ENCODE data around the gene PIK3R4. TPM values are rescaled to one million over a fixed set of nuclear protein-coding genes. Genes with fewer than 3 reads are reported as not detected.

Gene PIK3R4
- total RNA-seq, 2 donors from 2014 or later = 18.2 to 21.7 TPM

GRCh38 chr3:130758624-130759369, 12.2 kb upstream of the PIK3R4 start:
- intact Hi-C loops (cut with DNase I) = loop anchor here (10.0 kb wide), 1 partner anchor 246 kb away; no protein-coding TSS in a partner anchor
- no peaks in the 10 kb centered on the region for H3K36me3 ChIP-seq
- no peaks in the 10 kb centered on the region for H3K9me3 ChIP-seq

GRCh38 chr3:130757611-130758150, 11.1 kb upstream of the PIK3R4 start:
- no peaks in the 10 kb centered on the region for H3K27me3 ChIP-seq
- no peaks in the 10 kb centered on the region for H3K4me1 ChIP-seq
- intact Hi-C loops (cut with DNase I) = loop anchor here (10.0 kb wide), 1 partner anchor 247 kb away; no protein-coding TSS in a partner anchor
- no peak for TF ChIP-seq CTCF (IDR thresholded peaks at IDR 0.05)
- no peak overlapping the region for H3K9ac ChIP-seq (ENCODE audit: low read depth in 2 of 2, low read length in 2 of 2)
- no peaks in the 10 kb centered on the region for H3K36me3 ChIP-seq
- no peak overlapping the region for H3K27ac ChIP-seq
- no peak overlapping the region for H3K4me3 ChIP-seq
- no peak for DNase-seq
- no peaks in the 10 kb centered on the region for H3K9me3 ChIP-seq

More at GRCh38 chr3:130758624-130759369, 12.2 kb upstream of the PIK3R4 start:
- H3K9ac ChIP-seq (ENCODE audit: low read depth in 2 of 2, low read length in 2 of 2) = no peak overlapping the region
- no peaks in the 10 kb centered on the region for H3K4me1 ChIP-seq
- DNase-seq = no peak
- H3K27me3 ChIP-seq = no peaks in the 10 kb centered on the region
- H3K27ac ChIP-seq = no peak overlapping the region
- TF ChIP-seq CTCF (IDR thresholded peaks at IDR 0.05) = no peak
- no peak overlapping the region for H3K4me3 ChIP-seq

GRCh38 chr3:130755666-130756065, 9.0 kb upstream of the PIK3R4 start:
- Histone ChIP-seq H3K4me1 (no peaks in the 10 kb centered on the region), H3K4me3 (no peak overlapping the region), H3K27me3 (no peaks in the 10 kb centered on the region), H3K36me3 (no peaks in the 10 kb centered on the region), H3K27ac (no peak overlapping the region), H3K9me3 (no peaks in the 10 kb centered on the region), H3K9ac (ENCODE audit: low read depth in 2 of 2, low read length in 2 of 2) (no peak overlapping the region)
- DNase-seq = no peak
- intact Hi-C loops (cut with DNase I) = loop anchor here (10.0 kb wide), 1 partner anchor 249 kb away; no protein-coding TSS in a partner anchor
- TF ChIP-seq CTCF (IDR thresholded peaks at IDR 0.05) = no peak

GRCh38 chr3:130748981-130749380, 2.4 kb upstream of the PIK3R4 start:
- Histone ChIP-seq H3K4me1 (no peaks in the 10 kb centered on the region), H3K9me3 (no peaks in the 10 kb centered on the region), H3K9ac (ENCODE audit: low read depth in 2 of 2, low read length in 2 of 2) (no peak overlapping the region), H3K36me3 (no peaks in the 10 kb centered on the region), H3K27ac (no peak overlapping the region), H3K27me3 (no peaks in the 10 kb centered on the region), H3K4me3 (no peak overlapping the region)
- no peak for DNase-seq
- TF ChIP-seq CTCF (IDR thresholded peaks at IDR 0.05) = no peak
- intact Hi-C loops (cut with DNase I) = no loop called here

- intact Hi-C loops (cut with DNase I) = no loop called here
- Histone ChIP-seq H3K27me3 (no peaks in the 10 kb centered on the region), H3K9me3 (no peaks in the 10 kb centered on the region), H3K27ac (no peak overlapping the region), H3K4me3 (no peak overlapping the region), H3K36me3 (no peaks in the 10 kb centered on the region), H3K4me1 (no peaks in the 10 kb centered on the region), H3K9ac (ENCODE audit: low read depth in 2 of 2, low read length in 2 of 2) (no peak overlapping the region)
- no peak for TF ChIP-seq CTCF (IDR thresholded peaks at IDR 0.05)
- no peak for DNase-seq
Observed at GRCh38 chr3:130748467-130748861, 1.8 kb upstream of the PIK3R4 start.

Data from colonic mucosa (tissue), 4 donors.